ENCODE results near the gene ODF2L. TPM values are rescaled to one million over a fixed set of nuclear protein-coding genes. Genes with fewer than 3 reads are reported as not detected.

ODF2L gene, protein sequence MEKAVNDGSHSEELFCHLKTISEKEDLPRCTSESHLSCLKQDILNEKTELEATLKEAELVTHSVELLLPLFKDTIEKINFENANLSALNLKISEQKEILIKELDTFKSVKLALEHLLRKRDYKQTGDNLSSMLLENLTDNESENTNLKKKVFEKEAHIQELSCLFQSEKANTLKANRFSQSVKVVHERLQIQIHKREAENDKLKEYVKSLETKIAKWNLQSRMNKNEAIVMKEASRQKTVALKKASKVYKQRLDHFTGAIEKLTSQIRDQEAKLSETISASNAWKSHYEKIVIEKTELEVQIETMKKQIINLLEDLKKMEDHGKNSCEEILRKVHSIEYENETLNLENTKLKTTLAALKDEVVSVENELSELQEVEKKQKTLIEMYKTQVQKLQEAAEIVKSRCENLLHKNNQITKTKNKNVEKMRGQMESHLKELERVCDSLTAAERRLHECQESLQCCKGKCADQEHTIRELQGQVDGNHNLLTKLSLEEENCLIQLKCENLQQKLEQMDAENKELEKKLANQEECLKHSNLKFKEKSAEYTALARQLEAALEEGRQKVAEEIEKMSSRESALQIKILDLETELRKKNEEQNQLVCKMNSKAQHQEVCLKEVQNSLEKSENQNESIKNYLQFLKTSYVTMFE
- 15.3 and 24.9 TPM in 2 replicates for total RNA-seq (2014; rRNA removed; shearing (Covaris generic))

DNA sequence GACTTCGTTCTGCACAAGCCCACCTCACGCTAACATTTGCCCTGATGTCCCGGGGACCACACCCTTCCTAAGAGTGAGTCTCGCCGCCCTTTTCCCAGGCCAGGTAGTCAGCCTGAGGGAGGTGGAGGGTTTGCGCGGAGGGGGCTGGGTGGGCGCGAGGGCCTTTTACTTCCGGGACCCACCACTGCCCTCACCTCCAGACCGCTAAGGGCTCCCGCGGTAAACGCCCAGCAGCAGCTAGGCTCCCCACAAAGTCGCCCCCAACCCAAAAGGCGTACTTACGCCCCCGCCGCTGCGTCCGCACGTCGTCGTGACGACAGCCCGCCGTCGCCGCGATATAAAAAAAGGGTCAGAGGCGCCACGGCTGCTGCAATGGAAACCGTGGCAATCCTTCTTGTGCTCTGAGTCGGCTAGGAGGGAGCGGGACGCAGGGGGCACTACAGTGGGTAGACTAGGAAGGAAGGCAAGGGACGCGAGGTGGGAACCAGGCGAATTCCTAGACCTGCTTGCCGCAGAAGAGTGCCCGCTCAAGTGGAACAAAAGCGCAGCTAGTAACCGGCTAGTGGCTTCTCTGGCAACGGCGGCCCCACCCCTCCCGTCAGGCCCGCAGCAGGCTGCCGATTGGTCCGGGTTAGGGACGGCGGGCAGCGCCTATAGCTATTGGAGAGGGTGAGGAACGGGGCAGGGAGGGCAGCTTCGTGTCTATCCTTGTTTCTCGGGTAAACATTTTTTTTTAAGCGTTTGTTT is at the start of gene ODF2L:
ODF2L (minus strand) TSS at position 573 of the 747 bp plus-strand sequence. CDS start 9,296 bp downstream, outside the sequence.
- in situ Hi-C loops (cut with HindIII; ENCODE audit: low sequenced_read_pairs), result no loop called here
- DNase-seq (ENCODE audit: low spot score), result peak; percentile 95

DNA sequence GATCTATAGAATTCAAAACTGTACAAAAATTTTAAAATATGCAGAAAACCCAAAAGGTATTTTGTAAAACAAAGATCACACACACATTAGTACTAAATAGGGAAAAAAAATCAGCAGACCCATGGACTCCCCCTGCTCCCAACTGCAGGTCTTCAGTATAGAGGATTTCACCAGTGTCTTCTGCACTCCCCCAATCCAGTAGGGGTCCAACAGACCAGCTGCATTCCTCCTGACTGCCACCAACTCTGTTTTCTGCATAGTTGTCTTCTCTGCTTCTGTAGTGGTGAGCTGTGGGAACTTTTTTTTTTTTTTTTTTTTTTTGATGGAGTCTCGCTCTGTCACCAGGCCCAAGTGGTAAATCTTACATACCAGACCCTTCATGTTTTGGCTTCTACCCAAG is 49.8 kb upstream of the ODF2L start:
- DNase-seq (ENCODE audit: low spot score), result no peak
- in situ Hi-C loops (cut with HindIII; ENCODE audit: low sequenced_read_pairs), result no loop called here

DNA sequence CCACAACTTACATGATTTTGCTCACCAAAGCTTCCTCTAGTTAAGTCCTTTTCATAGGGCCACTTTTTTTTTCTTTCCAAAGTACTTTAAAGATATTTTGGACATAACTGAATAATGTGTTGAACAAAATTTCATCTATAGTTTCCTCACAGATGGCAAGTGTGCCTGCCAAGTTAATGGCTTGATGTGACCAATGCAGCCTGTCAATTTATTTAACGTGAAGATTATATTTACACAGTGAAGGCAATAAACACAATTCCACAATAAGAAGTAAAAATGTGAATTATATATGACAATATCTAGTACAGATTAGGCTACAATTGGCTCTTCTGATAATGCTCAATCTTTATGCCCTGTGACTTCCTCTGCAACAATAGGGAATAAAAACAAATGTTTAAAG is 45.9 kb upstream of the ODF2L start:
- DNase-seq (ENCODE audit: low spot score), result no peak
- in situ Hi-C loops (cut with HindIII; ENCODE audit: low sequenced_read_pairs), result no loop called here

DNA sequence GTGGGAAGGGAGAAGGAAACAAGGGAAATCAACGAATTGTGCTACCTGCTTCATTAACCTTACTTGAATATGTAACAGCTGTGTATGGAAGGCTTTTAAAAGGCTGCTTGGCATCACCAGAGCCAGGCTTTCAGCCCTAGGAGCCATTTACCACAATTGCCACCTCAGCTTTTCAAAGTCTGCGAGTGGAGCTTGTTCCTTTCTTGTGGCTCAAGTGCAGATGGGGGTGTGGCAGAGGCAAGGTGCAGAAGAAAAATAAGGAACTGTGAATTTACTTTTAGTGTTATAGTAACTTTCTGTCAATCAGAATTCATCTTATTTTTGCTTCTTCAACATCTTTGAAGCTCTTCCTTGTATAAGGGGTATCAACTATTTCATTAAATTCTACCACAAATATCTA is 45.5 kb upstream of the ODF2L start:
- in situ Hi-C loops (cut with HindIII; ENCODE audit: low sequenced_read_pairs), result no loop called here

GRCh38 chr1:86436041-86436440 is 39.9 kb upstream of the ODF2L start:
- in situ Hi-C loops (cut with HindIII; ENCODE audit: low sequenced_read_pairs), result no loop called here
- DNase-seq (ENCODE audit: low spot score), result no peak

More for the DNA sequence above, 45.5 kb upstream of the ODF2L start:
- no peak for DNase-seq (ENCODE audit: low spot score)

GRCh38 chr1:86435327-86435726 is 39.2 kb upstream of the ODF2L start:
- no peak for DNase-seq (ENCODE audit: low spot score)
- in situ Hi-C loops (cut with HindIII; ENCODE audit: low sequenced_read_pairs), result no loop called here

GRCh38 chr1:86434059-86434458 is 37.9 kb upstream of the ODF2L start:
- in situ Hi-C loops (cut with HindIII; ENCODE audit: low sequenced_read_pairs), result no loop called here
- no peak for DNase-seq (ENCODE audit: low spot score)

DNA sequence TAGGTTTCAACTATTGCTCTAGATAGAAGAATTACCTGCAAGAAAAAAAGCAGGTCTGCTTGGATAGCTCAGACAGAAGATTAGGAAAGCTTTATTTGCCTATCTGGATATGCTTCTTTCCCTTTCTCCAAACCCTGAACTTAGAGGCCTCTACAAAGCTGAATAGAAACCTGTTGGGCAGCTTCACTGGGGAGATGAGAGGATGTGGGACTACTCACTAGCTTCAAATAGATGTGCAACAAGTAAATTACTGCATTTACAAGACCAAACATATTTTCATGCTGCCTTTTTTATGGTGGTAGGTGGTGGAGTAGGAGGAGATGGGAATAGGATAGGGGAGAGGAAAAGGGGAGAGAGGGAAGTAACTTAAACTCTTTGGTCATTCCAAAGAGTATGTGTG is 34.3 kb upstream of the ODF2L start:
- DNase-seq (ENCODE audit: low spot score), result no peak
- in situ Hi-C loops (cut with HindIII; ENCODE audit: low sequenced_read_pairs), result no loop called here

DNA sequence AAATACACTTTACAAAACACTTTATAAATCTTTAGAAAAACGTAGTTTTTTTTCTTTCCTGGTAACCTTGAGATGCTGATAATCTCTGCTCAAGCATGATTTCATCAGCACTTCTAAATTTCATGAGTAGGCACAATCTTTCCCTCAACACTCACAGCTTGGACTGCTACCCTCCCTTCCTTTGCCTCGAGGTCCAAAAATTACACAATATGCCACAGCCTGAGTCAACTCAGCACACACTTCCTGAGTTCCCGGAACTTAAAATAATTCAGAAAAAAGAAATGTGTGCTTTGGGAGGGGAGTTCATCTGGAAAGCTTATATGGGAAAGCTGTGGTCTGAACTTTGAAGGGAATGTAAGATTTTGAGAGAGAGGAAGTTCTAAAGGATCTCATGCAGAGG is 33.7 kb upstream of the ODF2L start:
- DNase-seq (ENCODE audit: low spot score), result no peak

GRCh38 chr1:86429122-86429725 is 33.1 kb upstream of the ODF2L start:
- in situ Hi-C loops (cut with HindIII; ENCODE audit: low sequenced_read_pairs), result no loop called here
- DNase-seq (ENCODE audit: low spot score), result no peak

More for the DNA sequence above, 33.7 kb upstream of the ODF2L start:
- in situ Hi-C loops (cut with HindIII; ENCODE audit: low sequenced_read_pairs), result no loop called here

DNA sequence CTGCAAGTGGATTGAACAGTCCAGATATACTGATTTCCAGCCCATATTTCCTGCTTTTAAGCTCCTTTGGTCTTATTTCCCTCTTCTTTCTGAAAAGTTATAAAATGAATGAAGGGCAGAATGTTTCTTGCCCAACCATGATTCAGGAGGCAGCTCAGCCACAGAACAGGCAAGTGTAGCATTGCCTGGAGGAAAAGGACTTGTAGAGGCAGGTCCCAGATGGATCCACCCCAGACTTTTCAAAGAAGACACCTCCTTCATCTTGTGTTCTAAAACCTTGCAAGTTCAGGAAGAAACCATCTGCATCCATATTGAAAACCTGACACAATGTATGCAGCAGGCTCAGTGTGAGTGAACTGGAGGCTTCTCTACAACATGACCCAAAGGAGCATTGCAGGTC is 27.8 kb upstream of the ODF2L start, which contains the start of gene CLCA2:
CLCA2 (plus strand) TSS at position 299 of the 400 bp plus-strand sequence; CDS start at position 376, 77 bp downstream.
- no peak for DNase-seq (ENCODE audit: low spot score)
- in situ Hi-C loops (cut with HindIII; ENCODE audit: low sequenced_read_pairs), result no loop called here

DNA sequence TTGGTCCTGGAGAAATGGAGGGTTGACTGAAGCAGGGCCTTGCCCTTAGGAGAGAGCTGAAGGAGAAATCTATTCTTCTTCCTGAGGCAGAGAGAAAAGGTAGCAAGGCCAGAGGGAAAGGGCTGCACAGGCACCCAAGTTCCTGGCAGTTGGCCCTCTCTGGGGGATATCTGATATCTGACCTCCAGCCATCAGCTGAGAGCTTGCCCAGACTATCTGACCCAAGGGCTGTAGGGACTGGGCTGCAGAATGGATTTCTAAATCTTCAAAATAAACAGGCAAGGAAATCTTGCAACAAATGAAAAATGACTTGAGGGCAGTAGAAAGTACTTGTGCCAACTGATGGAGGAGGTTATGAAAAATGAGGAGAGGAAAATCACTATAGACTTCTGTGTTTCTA is 27.4 kb upstream of the ODF2L start:
- in situ Hi-C loops (cut with HindIII; ENCODE audit: low sequenced_read_pairs), result no loop called here
- DNase-seq (ENCODE audit: low spot score), result no peak

- no peak for DNase-seq (ENCODE audit: low spot score)
- in situ Hi-C loops (cut with HindIII; ENCODE audit: low sequenced_read_pairs), result no loop called here
These were observed 25.6 kb upstream of the ODF2L start for GRCh38 chr1:86421601-86422280.

DNA sequence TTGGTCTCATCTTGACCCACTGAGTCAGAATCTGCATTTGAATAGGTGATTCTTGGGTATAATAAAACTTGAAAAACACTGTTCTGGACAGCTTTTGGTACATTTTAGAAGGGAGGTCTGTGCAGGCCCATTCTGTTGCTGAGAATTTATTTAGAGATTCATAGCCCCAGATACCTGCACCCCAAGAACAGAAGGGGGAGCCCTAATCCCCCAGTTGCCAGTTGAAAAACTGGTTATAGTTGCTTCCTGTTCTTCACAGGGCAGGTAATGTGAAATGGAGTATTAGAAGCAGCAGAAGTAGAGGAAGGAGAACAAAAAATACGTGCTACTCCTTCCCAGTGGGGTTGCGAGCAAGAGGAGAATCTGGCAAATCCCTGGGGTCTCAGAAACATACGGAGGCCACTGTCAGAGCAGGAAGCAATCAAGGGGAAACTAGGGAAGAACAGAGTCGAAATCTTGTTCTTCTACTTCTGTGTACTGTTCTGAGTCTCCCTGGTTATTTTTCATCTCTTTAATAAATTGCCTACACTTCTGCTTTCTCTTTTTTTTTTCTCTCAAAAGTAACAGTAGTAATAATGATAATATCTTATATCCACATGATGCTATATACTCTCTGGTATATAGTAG is 23.3 kb upstream of the ODF2L start:
- no peak for DNase-seq (ENCODE audit: low spot score)
- in situ Hi-C loops (cut with HindIII; ENCODE audit: low sequenced_read_pairs), result no loop called here

GRCh38 chr1:86416343-86416742 is 20.2 kb upstream of the ODF2L start:
- in situ Hi-C loops (cut with HindIII; ENCODE audit: low sequenced_read_pairs), result no loop called here
- no peak for DNase-seq (ENCODE audit: low spot score)

DNA sequence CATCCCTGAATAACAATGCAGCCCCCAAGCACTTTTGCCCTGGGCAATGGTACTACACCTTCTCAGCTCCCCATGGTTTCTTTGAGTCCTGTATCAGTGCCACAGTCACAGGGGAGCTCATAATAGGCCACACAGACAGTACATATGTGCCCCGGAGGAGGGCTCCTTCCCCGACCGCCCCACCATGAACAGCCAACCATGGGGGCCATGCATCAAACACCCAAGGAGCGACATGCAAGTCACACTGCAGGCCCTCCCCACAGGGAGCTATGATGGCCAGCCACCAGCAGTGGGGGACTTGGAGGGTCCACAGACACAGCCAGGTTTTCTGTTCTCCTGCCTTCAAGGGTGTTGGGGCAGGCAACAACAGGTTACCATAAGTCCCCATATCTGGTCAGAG is 14.8 kb upstream of the ODF2L start:
- no peak for DNase-seq (ENCODE audit: low spot score)
- in situ Hi-C loops (cut with HindIII; ENCODE audit: low sequenced_read_pairs), result no loop called here

DNA sequence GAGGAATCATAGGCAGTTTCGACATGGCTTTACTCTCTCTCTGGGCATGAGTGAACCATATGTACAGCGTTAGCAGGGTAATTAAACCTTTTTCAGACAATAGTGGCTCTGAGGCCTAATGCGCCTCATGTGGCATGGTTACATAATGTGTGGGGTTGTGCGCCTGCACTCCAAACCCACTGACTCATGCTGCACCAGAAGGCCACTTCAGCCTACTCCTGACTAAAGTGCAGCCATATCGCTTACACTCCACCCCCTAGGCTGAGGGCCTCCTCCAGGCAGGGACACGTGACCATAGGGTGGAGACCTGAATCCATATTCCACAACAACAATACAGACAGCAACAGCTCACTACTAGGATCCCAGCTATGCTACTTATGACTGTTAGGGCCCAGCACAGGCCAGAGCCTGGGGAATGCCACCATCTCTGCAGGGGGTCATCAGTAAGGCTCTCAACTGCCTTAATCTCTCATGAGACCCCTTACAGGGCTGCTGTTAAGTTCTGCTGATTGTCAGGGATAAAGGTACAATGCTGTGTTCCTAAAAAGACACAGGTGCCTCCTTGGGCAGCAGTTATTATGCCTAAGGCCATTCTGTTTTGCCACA is 13.4 kb upstream of the ODF2L start:
- in situ Hi-C loops (cut with HindIII; ENCODE audit: low sequenced_read_pairs), result no loop called here
- no peak for DNase-seq (ENCODE audit: low spot score)

DNA sequence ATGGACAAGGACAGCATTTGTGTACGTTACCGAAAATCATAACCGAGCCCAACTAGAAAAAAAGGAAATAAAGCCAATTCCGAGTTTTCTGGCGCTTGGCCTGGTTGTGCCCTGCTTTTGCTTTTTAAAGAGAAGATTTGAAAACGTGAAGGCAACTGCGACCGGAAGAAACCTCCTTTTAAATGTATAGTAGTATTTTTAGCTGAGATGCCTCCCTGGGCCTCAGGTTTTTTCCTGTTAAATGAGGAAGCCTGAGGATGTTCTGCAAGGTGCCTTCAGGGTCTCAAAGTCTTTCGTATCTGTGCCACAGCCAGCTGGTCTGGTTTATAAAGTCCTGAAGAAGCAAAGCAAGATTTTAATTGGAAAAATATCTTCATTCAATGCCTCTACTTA is 371 bp upstream of the ODF2L start:
- DNase-seq (ENCODE audit: low spot score), result peak; percentile 50
- in situ Hi-C loops (cut with HindIII; ENCODE audit: low sequenced_read_pairs), result no loop called here

Data from G401 (cell line).